ENCODE data around the gene LHX8. TPM values are rescaled to one million over a fixed set of nuclear protein-coding genes. Genes with fewer than 3 reads are reported as not detected.

The LHX8 gene
- total RNA-seq, 2 donors from 2014 or later, result not detected

DNA sequence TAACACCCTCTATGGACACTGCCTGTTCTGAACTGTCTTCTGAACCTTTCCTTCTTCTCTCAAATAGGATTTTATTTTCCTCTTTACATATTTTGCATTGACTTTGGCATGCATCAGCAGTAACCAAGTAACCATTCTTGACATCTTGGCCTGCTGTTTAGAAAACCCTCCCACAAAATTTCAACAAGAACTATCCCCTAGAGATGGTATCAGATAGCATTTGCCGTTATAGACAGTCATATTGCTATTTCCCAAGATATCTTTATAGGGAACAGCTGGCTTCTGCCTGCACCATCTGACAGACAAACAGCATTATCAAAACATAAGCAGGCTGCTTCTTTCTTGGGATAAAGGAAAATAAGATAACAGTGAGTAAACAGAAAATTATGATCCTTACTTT is 54.7 kb downstream of the LHX8 start:
- no peak overlapping the region for H3K27ac ChIP-seq (ENCODE audit: low read depth, low read length)
- peaks cover 21% of the 10 kb centered on the region for H3K27me3 ChIP-seq (ENCODE audit: control insufficient read depth, insufficient read depth, low read length, poor library complexity, severe bottlenecking)
- Mint-ChIP-seq H3K4me1 (no peaks in the 10 kb centered on the region), H3K36me3 (ENCODE audit: low read depth) (no peaks in the 10 kb centered on the region), H3K9me3 (no peaks in the 10 kb centered on the region), H3K4me3 (no peak overlapping the region), H3K27me3 (ENCODE audit: insufficient read depth) (peaks cover 24% of the 10 kb centered on the region), H3K27ac (no peak overlapping the region)
- no peak overlapping the region for H3K4me3 ChIP-seq (ENCODE audit: low read length)
- no peaks in the 10 kb centered on the region for H3K4me1 ChIP-seq (ENCODE audit: control insufficient read depth, insufficient read depth, low read length)
- WGBS, 2 experiments (ENCODE audit: insufficient coverage in 1 of 2, insufficient read length in 1 of 2), result 100% methylated on average over 1 of the region's 1 CpG; no CpG with 5 or more reads in 1 of the 2 experiments
- H3K9ac ChIP-seq (ENCODE audit: extremely low read depth, low read length, poor library complexity, severe bottlenecking), result no peak overlapping the region
- DNase-seq, result no peak
- H3K9me3 ChIP-seq (ENCODE audit: control insufficient read depth, low read length), result no peaks in the 10 kb centered on the region
- no peaks in the 10 kb centered on the region for H3K36me3 ChIP-seq (ENCODE audit: control insufficient read depth, insufficient read depth, low read length)
- TF ChIP-seq, protein P1, sequence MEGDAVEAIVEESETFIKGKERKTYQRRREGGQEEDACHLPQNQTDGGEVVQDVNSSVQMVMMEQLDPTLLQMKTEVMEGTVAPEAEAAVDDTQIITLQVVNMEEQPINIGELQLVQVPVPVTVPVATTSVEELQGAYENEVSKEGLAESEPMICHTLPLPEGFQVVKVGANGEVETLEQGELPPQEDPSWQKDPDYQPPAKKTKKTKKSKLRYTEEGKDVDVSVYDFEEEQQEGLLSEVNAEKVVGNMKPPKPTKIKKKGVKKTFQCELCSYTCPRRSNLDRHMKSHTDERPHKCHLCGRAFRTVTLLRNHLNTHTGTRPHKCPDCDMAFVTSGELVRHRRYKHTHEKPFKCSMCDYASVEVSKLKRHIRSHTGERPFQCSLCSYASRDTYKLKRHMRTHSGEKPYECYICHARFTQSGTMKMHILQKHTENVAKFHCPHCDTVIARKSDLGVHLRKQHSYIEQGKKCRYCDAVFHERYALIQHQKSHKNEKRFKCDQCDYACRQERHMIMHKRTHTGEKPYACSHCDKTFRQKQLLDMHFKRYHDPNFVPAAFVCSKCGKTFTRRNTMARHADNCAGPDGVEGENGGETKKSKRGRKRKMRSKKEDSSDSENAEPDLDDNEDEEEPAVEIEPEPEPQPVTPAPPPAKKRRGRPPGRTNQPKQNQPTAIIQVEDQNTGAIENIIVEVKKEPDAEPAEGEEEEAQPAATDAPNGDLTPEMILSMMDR (conservative IDR thresholded peaks at IDR 0.05), result no peak

DNA sequence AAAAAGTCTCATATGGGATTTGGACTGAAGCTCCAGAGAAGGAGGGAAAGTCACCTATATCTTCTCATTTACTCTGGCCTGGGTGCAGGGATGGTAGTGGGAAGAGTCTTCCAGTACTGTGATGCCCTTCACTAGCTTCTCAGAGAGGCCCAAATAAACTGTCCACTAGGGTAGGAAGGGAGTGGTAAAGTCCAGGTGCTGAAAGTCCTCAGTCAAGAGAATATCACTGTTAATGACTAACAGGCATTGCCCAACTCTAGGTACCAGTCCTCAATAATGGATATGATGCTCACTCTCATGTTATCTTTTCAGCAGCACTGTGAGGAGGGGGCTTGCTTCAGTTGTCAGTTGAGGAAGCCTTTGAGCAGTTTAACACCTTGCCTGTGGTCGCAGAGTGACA is 64.0 kb downstream of the LHX8 start:
- WGBS, 2 experiments (ENCODE audit: insufficient coverage in 1 of 2, insufficient read length in 1 of 2), result 98% methylated on average over 1 of the region's 1 CpG; no CpG with 5 or more reads in 1 of the 2 experiments
- H3K4me3 Mint-ChIP-seq, result no peak overlapping the region
- no peaks in the 10 kb centered on the region for H3K4me1 Mint-ChIP-seq

DNA sequence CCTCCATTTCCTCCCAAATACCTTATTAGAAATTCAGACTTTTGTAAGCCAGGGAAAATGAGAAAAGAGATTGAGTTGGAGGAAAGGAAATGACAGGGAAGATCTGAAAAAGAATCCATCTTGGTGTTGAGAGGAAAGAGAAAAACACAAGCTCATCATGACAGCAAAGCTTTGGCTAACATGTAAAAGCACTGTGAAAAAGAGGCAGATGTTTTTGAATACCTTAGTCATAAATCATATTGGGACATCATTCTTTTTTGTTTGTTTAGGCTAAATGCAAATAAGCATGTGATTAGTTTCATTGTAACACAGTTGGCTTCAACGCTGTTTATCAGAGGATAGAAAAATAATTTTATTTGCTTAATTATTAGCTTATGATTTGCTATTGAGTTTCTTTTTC is 64.6 kb downstream of the LHX8 start:
- Histone ChIP-seq H3K9ac (ENCODE audit: extremely low read depth, low read length, poor library complexity, severe bottlenecking) (no peak overlapping the region), H3K4me1 (ENCODE audit: control insufficient read depth, insufficient read depth, low read length) (no peaks in the 10 kb centered on the region), H3K4me3 (ENCODE audit: low read length) (no peak overlapping the region), H3K27me3 (ENCODE audit: control insufficient read depth, insufficient read depth, low read length, poor library complexity, severe bottlenecking) (peaks cover 17% of the 10 kb centered on the region), H3K36me3 (ENCODE audit: control insufficient read depth, insufficient read depth, low read length) (no peaks in the 10 kb centered on the region), H3K9me3 (ENCODE audit: control insufficient read depth, low read length) (no peaks in the 10 kb centered on the region), H3K27ac (ENCODE audit: low read depth, low read length) (no peak overlapping the region)
- H3K4me3 Mint-ChIP-seq, result no peak overlapping the region
- WGBS, 2 experiments (ENCODE audit: insufficient coverage in 1 of 2, insufficient read length in 1 of 2), result 93 to 100% methylated on average over 1 of the region's 1 CpG
- DNase-seq, result no peak
- H3K27me3 Mint-ChIP-seq (ENCODE audit: insufficient read depth), result peaks cover 6% of the 10 kb centered on the region
- H3K9me3 Mint-ChIP-seq, result no peaks in the 10 kb centered on the region
- TF ChIP-seq, protein P1 (conservative IDR thresholded peaks at IDR 0.05), result no peak
- no peaks in the 10 kb centered on the region for H3K36me3 Mint-ChIP-seq (ENCODE audit: low read depth)
- no peak overlapping the region for H3K27ac Mint-ChIP-seq
- no peaks in the 10 kb centered on the region for H3K4me1 Mint-ChIP-seq

More for the DNA sequence above, 64.0 kb downstream of the LHX8 start:
- Histone ChIP-seq H3K36me3 (ENCODE audit: control insufficient read depth, insufficient read depth, low read length) (no peaks in the 10 kb centered on the region), H3K4me1 (ENCODE audit: control insufficient read depth, insufficient read depth, low read length) (no peaks in the 10 kb centered on the region), H3K9ac (ENCODE audit: extremely low read depth, low read length, poor library complexity, severe bottlenecking) (no peak overlapping the region), H3K4me3 (ENCODE audit: low read length) (no peak overlapping the region), H3K27ac (ENCODE audit: low read depth, low read length) (no peak overlapping the region), H3K9me3 (ENCODE audit: control insufficient read depth, low read length) (no peaks in the 10 kb centered on the region), H3K27me3 (ENCODE audit: control insufficient read depth, insufficient read depth, low read length, poor library complexity, severe bottlenecking) (peaks cover 23% of the 10 kb centered on the region)
- DNase-seq, result no peak
- no peaks in the 10 kb centered on the region for H3K9me3 Mint-ChIP-seq
- H3K27me3 Mint-ChIP-seq (ENCODE audit: insufficient read depth), result peaks cover 10% of the 10 kb centered on the region
- no peaks in the 10 kb centered on the region for H3K36me3 Mint-ChIP-seq (ENCODE audit: low read depth)
- TF ChIP-seq, protein P1 (conservative IDR thresholded peaks at IDR 0.05), result no peak
- H3K27ac Mint-ChIP-seq, result no peak overlapping the region

All from endodermal cell (in vitro differentiated cells).